HEK293 (cell line): ENCODE measurements around the gene DNAJC22.

Experiments
- CTCF ChIA-PET: fragments of 350-600 bp; formaldehyde crosslinking; extraction: SDS; loops from one replicate; lab custom pipeline; 2021; ENCODE audit warnings: antibody characterized with exemption; lab: Yijun Ruan, JAX
- POLR2A ChIA-PET: fragments of 300-600 bp; formaldehyde crosslinking; extraction: SDS; loops from one replicate; lab custom pipeline; 2020; ENCODE audit warnings: antibody characterized with exemption, inconsistent platforms; lab: Yijun Ruan, JAX
- H3K27ac ChIP-seq: fragments of 200-500 bp; sonication (Bioruptor generic); 2 replicates; pipeline ENCODE4 v1.5.1; 2014; ENCODE audit warnings: low read depth, low read length, control low read depth, inconsistent platforms; ENCODE audit errors: extremely low read depth
- H3K36me3 ChIP-seq, 2 experiments: fragments of 200-500 bp in 1 of 2; sonication (Bioruptor generic) in 1 of 2; 1 replicate in 1 of 2; 2 replicates in 1 of 2; pipeline ENCODE4 v1.5.1; 2014 to 2017; ENCODE audit warnings: inconsistent platforms in 2 of 2, low read length in 2 of 2; ENCODE audit not compliant: control insufficient read depth in 2 of 2, insufficient read depth in 1 of 2
- H3K4me1 ChIP-seq: fragments of 200-500 bp; sonication (Bioruptor generic); 2 replicates; pipeline ENCODE4 v1.5.1; 2014; ENCODE audit warnings: mild to moderate bottlenecking, low read length, inconsistent platforms; ENCODE audit not compliant: control insufficient read depth, insufficient read depth
- H3K4me3 ChIP-seq: 2 replicates; pipeline ENCODE4 v1.5.1; 2011; ENCODE audit warnings: low read depth, mild to moderate bottlenecking, control low read depth, low read length, moderate library complexity
- H3K9me3 ChIP-seq: fragments of 200-500 bp; sonication (Bioruptor generic); 2 replicates; pipeline ENCODE4 v1.5.1; 2014; ENCODE audit warnings: low read depth, low read length, inconsistent platforms; ENCODE audit not compliant: control insufficient read depth, insufficient read depth
- GLIS1 ChIP-seq: fragments of 450-650 bp; formaldehyde crosslinking; IDR thresholded peaks from 2 replicates; pipeline ENCODE4 v1.5.1; 2016; ENCODE audit warnings: missing biosample characterization, missing genetic modification characterization
- HOXD13 ChIP-seq: sonication (generic); formaldehyde crosslinking; IDR thresholded peaks from 2 replicates; pipeline ENCODE4 v1.8.0; 2022; ENCODE audit warnings: missing genetic modification reagents, borderline replicate concordance
- KLF8 ChIP-seq: fragments of 450-650 bp; formaldehyde crosslinking; IDR thresholded peaks from 2 replicates; pipeline ENCODE4 v1.5.1; 2016; ENCODE audit warnings: missing biosample characterization, missing genetic modification characterization
- OVOL3 ChIP-seq: fragments of 450-650 bp; formaldehyde crosslinking; IDR thresholded peaks from 2 replicates; pipeline ENCODE4 v1.5.1; 2016; ENCODE audit warnings: missing biosample characterization, missing genetic modification characterization
- PRDM4 ChIP-seq: fragments of 450-650 bp; formaldehyde crosslinking; IDR thresholded peaks from 2 replicates; pipeline ENCODE4 v1.5.1; 2017; ENCODE audit warnings: missing biosample characterization, missing genetic modification characterization
- RBAK ChIP-seq: fragments of 450-650 bp; formaldehyde crosslinking; IDR thresholded peaks from 2 replicates; pipeline ENCODE4 v1.5.1; 2016; ENCODE audit warnings: missing biosample characterization, missing genetic modification characterization
- SP7 ChIP-seq: fragments of 450-650 bp; formaldehyde crosslinking; IDR thresholded peaks from 2 replicates; pipeline ENCODE4 v1.5.1; 2016; ENCODE audit warnings: missing biosample characterization, missing genetic modification characterization
- ZBTB49 ChIP-seq: fragments of 450-650 bp; formaldehyde crosslinking; IDR thresholded peaks from 2 replicates; pipeline ENCODE4 v1.5.1; 2016; ENCODE audit warnings: missing biosample characterization, missing genetic modification characterization, low read depth
- ZFP37 ChIP-seq: fragments of 450-650 bp; formaldehyde crosslinking; IDR thresholded peaks from 2 replicates; pipeline ENCODE4 v1.5.1; 2016; ENCODE audit warnings: missing biosample characterization, missing genetic modification characterization
- ZNF10 ChIP-seq: fragments of 450-650 bp; formaldehyde crosslinking; IDR thresholded peaks from 2 replicates; pipeline ENCODE4 v1.5.1; 2017; ENCODE audit warnings: missing biosample characterization, missing genetic modification characterization
- ZNF221 ChIP-seq: fragments of 450-650 bp; formaldehyde crosslinking; IDR thresholded peaks from 2 replicates; pipeline ENCODE4 v1.5.1; 2017; ENCODE audit warnings: missing biosample characterization, missing genetic modification characterization, borderline replicate concordance
- ZNF24 ChIP-seq: fragments of 450-650 bp; formaldehyde crosslinking; IDR thresholded peaks from 2 replicates; pipeline ENCODE4 v1.5.1; 2016; ENCODE audit warnings: missing biosample characterization, missing genetic modification characterization
- ZNF26 ChIP-seq: fragments of 450-650 bp; formaldehyde crosslinking; IDR thresholded peaks from 2 replicates; pipeline ENCODE4 v1.5.1; 2016; ENCODE audit warnings: missing biosample characterization, missing genetic modification characterization
- ZNF274 ChIP-seq, 2 experiments: fragments of 200-500 bp in 1 of 2; fragments of 450-650 bp in 1 of 2; sonication (Bioruptor generic) in 1 of 2; formaldehyde crosslinking in 1 of 2; IDR thresholded peaks; 2 replicates each; pipeline versions ENCODE4 v1.5.1 to v1.6.1; 2014 to 2016; ENCODE audit warnings: borderline replicate concordance in 1 of 2, inconsistent platforms in 1 of 2, low read length in 1 of 2, missing biosample characterization in 1 of 2, missing genetic modification characterization in 1 of 2
- ZNF366 ChIP-seq: fragments of 450-650 bp; formaldehyde crosslinking; conservative IDR thresholded peaks from 2 replicates; pipeline ENCODE4 v1.5.1; 2016; ENCODE audit warnings: missing biosample characterization, missing genetic modification characterization
- ZNF394 ChIP-seq: fragments of 450-650 bp; formaldehyde crosslinking; IDR thresholded peaks from 2 replicates; pipeline ENCODE4 v1.5.1; 2016; ENCODE audit warnings: missing biosample characterization, missing genetic modification characterization, mild to moderate bottlenecking, moderate library complexity, borderline replicate concordance
- ZNF433 ChIP-seq: fragments of 450-650 bp; formaldehyde crosslinking; IDR thresholded peaks from 2 replicates; pipeline ENCODE4 v1.5.1; 2016; ENCODE audit warnings: missing biosample characterization, missing genetic modification characterization, low read depth
- ZNF488 ChIP-seq: fragments of 450-650 bp; formaldehyde crosslinking; IDR thresholded peaks from 2 replicates; pipeline ENCODE4 v1.5.1; 2016; ENCODE audit warnings: missing biosample characterization, missing genetic modification characterization
- ZNF514 ChIP-seq: fragments of 450-650 bp; formaldehyde crosslinking; IDR thresholded peaks from 2 replicates; pipeline ENCODE4 v1.5.1; 2016; ENCODE audit warnings: missing biosample characterization, missing genetic modification characterization
- ZNF544 ChIP-seq: fragments of 450-650 bp; formaldehyde crosslinking; IDR thresholded peaks from 2 replicates; pipeline ENCODE4 v1.5.0; 2017; ENCODE audit warnings: missing biosample characterization, missing genetic modification characterization
- ZNF548 ChIP-seq: fragments of 450-650 bp; formaldehyde crosslinking; IDR thresholded peaks from 2 replicates; pipeline ENCODE4 v1.5.1; 2016; ENCODE audit warnings: missing biosample characterization, missing genetic modification characterization
- ZNF629 ChIP-seq: fragments of 450-650 bp; formaldehyde crosslinking; IDR thresholded peaks from 2 replicates; pipeline ENCODE4 v1.5.1; 2017; ENCODE audit warnings: missing biosample characterization, missing genetic modification characterization
- ZNF645 ChIP-seq: fragments of 450-650 bp; formaldehyde crosslinking; IDR thresholded peaks from 2 replicates; pipeline ENCODE4; 2016; ENCODE audit warnings: missing biosample characterization, missing genetic modification characterization
- ZNF670 ChIP-seq: fragments of 450-650 bp; formaldehyde crosslinking; IDR thresholded peaks from 2 replicates; pipeline ENCODE4 v1.5.1; 2016; ENCODE audit warnings: missing biosample characterization, missing genetic modification characterization, low read depth
- ZNF843 ChIP-seq: fragments of 450-650 bp; formaldehyde crosslinking; IDR thresholded peaks from 2 replicates; pipeline ENCODE4 v1.5.1; 2016; ENCODE audit warnings: missing biosample characterization, missing genetic modification characterization
- ZSCAN23 ChIP-seq: fragments of 450-650 bp; formaldehyde crosslinking; IDR thresholded peaks from 2 replicates; pipeline ENCODE4 v1.5.1; 2016; ENCODE audit warnings: missing biosample characterization, missing genetic modification characterization

DNAJC22 gene

GRCh38 chr12:49364989-49365388 is 18.3 kb downstream of the DNAJC22 start:
- CTCF ChIA-PET = interaction anchor here (0.6 to 11.9 kb wide), 8 partner anchors 7 to 215 kb away, joined by 3 to 517 read pairs (median 8); partner anchors contain the start of gene DNAJC22
- H3K4me1 ChIP-seq = peaks cover 9% of the 10 kb centered on the region
- POLR2A ChIA-PET = interaction anchor here (1.0 to 2.7 kb wide), 3 partner anchors 18 to 152 kb away, joined by 4 to 24 read pairs (median 24); partner anchors contain the start of genes DNAJC22 and TROAP
- no peaks in the 10 kb centered on the region for H3K36me3 ChIP-seq
- H3K4me3 ChIP-seq = no peak overlapping the region
- H3K27ac ChIP-seq = no peak overlapping the region
- H3K9me3 ChIP-seq = no peaks in the 10 kb centered on the region
- no peak for TF ChIP-seq OVOL3 (tag by site-specific recombination)
- TF ChIP-seq ZNF24 (tag by site-specific recombination) = 0 out of 2 replicates have a peak, but pooled peaks have one; percentile 1

GRCh38 chr12:49365542-49365941 is 18.9 kb downstream of the DNAJC22 start:
- no peak overlapping the region for H3K4me3 ChIP-seq

More at GRCh38 chr12:49365542-49365941, 18.9 kb downstream of the DNAJC22 start:
- H3K4me1 ChIP-seq = peaks cover 9% of the 10 kb centered on the region
- no peak overlapping the region for H3K27ac ChIP-seq
- no peaks in the 10 kb centered on the region for H3K36me3 ChIP-seq
- no peaks in the 10 kb centered on the region for H3K9me3 ChIP-seq
- POLR2A ChIA-PET = interaction anchor here (0.8 to 2.7 kb wide), 10 partner anchors 9 to 215 kb away, joined by 3 to 24 read pairs (median 7); partner anchors contain the start of genes DNAJC22, PRPH and TROAP
- CTCF ChIA-PET = interaction anchor here (0.6 to 11.9 kb wide), 8 partner anchors 8 to 218 kb away, joined by 3 to 517 read pairs (median 8); partner anchors contain the start of gene DNAJC22
- 0 out of 2 replicates have a peak, but pooled peaks have one; percentile 10 for TF ChIP-seq ZNF24 (tag by site-specific recombination)
- peak; percentile 71 for TF ChIP-seq GLIS1 (tag by site-specific recombination)
- TF ChIP-seq ZNF221 (tag by site-specific recombination) = no peak
- TF ChIP-seq ZNF394 (tag by site-specific recombination) = 0 out of 2 replicates have a peak, but pooled peaks have one; percentile 21
- TF ChIP-seq ZSCAN23 (tag by site-specific recombination) = no peak
- 0 out of 2 replicates have a peak, but pooled peaks have one; percentile 43 for TF ChIP-seq ZNF10 (tag by site-specific recombination)
- peak; percentile 58; the same call in 1 of the 2 replicates for TF ChIP-seq ZFP37 (tag by site-specific recombination)
- TF ChIP-seq ZNF366 = peak; percentile 59; the same call in 1 of the 2 replicates
- no peak for TF ChIP-seq ZNF488
- peak; percentile 34; the same call in 1 of the 2 replicates for TF ChIP-seq ZNF843 (tag by site-specific recombination)
- no peak for TF ChIP-seq ZNF514 (tag by site-specific recombination)
- TF ChIP-seq ZNF433 (tag by site-specific recombination) = no peak
- TF ChIP-seq KLF8 = no peak
- TF ChIP-seq ZNF645 (tag by site-specific recombination) = no peak
- TF ChIP-seq ZNF629 (tag by site-specific recombination) = peak; percentile 62; the same call in 1 of the 2 replicates
- TF ChIP-seq HOXD13 (CRISPR knock-in tag) = no peak
- no peak for TF ChIP-seq ZNF26 (tag by site-specific recombination)
- TF ChIP-seq ZNF670 (tag by site-specific recombination) = no peak
- no peak for TF ChIP-seq ZNF274 (IDR thresholded peaks at IDR 0.05; ENCODE audit: low read length)
- TF ChIP-seq ZNF274 (tag by site-specific recombination; IDR thresholded peaks at IDR 0.05; ENCODE audit: borderline replicate concordance) = no peak
- no peak for TF ChIP-seq ZBTB49 (tag by site-specific recombination)
- no peak for TF ChIP-seq ZNF548 (tag by site-specific recombination)
- no peak for TF ChIP-seq RBAK (tag by site-specific recombination)
- no peak for TF ChIP-seq PRDM4 (tag by site-specific recombination)
- TF ChIP-seq ZNF544 (tag by site-specific recombination) = no peak
- peak; percentile 88 for TF ChIP-seq SP7 (tag by site-specific recombination)
